ENCODE measurements around the gene ELOF1. TPM values are rescaled to one million over a fixed set of nuclear protein-coding genes. Genes with fewer than 3 reads are reported as not detected.

The ELOF1 gene
- total RNA-seq, 6 experiments from 2014 or later, result 72.3 to 85.5 (median 78.7) TPM

DNA sequence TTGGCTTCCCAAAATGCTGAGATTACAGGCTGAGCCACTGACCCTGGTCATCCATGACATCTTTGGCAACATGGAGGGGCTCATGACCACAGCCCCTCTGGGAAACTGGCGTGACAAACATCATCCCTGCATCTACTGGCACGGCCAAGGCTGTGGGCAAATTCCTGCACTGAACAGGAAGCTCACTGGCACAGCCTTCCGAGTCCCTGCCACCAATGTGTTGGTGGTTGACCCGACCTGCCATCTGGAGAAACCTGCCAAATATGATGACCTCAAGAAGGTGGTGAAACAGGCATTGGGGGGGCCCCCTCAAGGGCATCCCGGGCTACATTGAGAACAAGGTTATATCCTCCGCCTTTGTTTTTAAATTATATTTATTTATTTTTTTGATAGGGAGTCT lies 27.3 kb upstream of the ELOF1 start:
- H3K9me3 Mint-ChIP-seq, result no peaks in the 10 kb centered on the region
- peaks cover 10% of the 10 kb centered on the region for H3K27me3 Mint-ChIP-seq (ENCODE audit: insufficient read depth)
- no peak for DNase-seq
- no peak overlapping the region for H3K4me3 Mint-ChIP-seq
- H3K36me3 Mint-ChIP-seq (ENCODE audit: low read depth), result no peaks in the 10 kb centered on the region
- H3K27ac Mint-ChIP-seq, result no peak overlapping the region
- H3K4me1 Mint-ChIP-seq (ENCODE audit: low read depth), result peaks cover 17% of the 10 kb centered on the region
- TF ChIP-seq, protein P1, sequence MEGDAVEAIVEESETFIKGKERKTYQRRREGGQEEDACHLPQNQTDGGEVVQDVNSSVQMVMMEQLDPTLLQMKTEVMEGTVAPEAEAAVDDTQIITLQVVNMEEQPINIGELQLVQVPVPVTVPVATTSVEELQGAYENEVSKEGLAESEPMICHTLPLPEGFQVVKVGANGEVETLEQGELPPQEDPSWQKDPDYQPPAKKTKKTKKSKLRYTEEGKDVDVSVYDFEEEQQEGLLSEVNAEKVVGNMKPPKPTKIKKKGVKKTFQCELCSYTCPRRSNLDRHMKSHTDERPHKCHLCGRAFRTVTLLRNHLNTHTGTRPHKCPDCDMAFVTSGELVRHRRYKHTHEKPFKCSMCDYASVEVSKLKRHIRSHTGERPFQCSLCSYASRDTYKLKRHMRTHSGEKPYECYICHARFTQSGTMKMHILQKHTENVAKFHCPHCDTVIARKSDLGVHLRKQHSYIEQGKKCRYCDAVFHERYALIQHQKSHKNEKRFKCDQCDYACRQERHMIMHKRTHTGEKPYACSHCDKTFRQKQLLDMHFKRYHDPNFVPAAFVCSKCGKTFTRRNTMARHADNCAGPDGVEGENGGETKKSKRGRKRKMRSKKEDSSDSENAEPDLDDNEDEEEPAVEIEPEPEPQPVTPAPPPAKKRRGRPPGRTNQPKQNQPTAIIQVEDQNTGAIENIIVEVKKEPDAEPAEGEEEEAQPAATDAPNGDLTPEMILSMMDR (IDR thresholded peaks at IDR 0.05), result no peak

DNA sequence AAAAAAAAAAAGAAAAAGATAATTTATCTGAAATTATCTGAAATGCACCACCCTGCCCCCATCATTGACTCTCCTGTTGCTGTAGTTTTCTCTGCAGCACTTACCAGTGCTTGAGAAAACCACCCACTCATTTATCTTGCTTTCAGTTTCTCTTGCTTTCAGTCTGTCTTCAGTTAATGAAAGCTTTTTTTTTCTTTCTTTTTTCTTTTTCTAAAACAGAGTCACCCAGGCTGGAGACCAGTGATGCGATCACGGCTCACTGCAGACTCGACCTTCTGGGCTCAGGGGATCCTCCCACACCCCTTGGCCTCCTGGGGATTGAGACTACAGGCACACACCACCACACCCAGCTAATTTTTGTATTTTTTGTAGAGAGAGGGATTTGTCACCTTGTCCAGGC lies 22.7 kb upstream of the ELOF1 start:
- Mint-ChIP-seq H3K4me3 (peak overlapping the region; percentile 56), H3K36me3 (ENCODE audit: low read depth) (no peaks in the 10 kb centered on the region), H3K27ac (no peak overlapping the region), H3K27me3 (ENCODE audit: insufficient read depth) (peaks cover 10% of the 10 kb centered on the region), H3K4me1 (ENCODE audit: low read depth) (peaks cover 14% of the 10 kb centered on the region), H3K9me3 (no peaks in the 10 kb centered on the region)
- DNase-seq, result no peak
- TF ChIP-seq, protein P1 (IDR thresholded peaks at IDR 0.05), result no peak

DNA sequence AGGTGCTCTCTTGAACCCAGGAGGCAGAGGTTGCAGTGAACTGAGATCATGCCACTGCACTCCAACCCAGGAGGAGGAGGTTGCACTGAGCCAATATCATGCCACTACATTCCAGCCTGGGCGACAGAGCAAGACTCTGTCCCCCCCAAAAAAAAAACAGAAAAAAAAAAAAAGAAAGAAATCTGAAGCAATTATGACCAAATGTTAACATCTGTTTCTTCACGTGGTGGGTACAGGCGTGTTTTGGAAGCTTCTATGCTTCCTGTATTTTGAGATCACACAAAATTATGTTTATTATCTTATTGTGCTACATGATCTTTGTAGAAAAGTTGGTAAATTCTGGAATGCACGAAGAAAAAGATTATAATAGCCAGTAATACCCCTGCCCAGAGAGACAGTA lies 21.1 kb upstream of the ELOF1 start:
- DNase-seq, result no peak
- H3K27me3 Mint-ChIP-seq (ENCODE audit: insufficient read depth), result peaks cover 6% of the 10 kb centered on the region
- TF ChIP-seq, protein P1 (IDR thresholded peaks at IDR 0.05), result no peak
- no peaks in the 10 kb centered on the region for H3K36me3 Mint-ChIP-seq (ENCODE audit: low read depth)
- no peaks in the 10 kb centered on the region for H3K9me3 Mint-ChIP-seq
- H3K4me3 Mint-ChIP-seq, result no peak overlapping the region
- no peak overlapping the region for H3K27ac Mint-ChIP-seq
- peaks cover 14% of the 10 kb centered on the region for H3K4me1 Mint-ChIP-seq (ENCODE audit: low read depth)

DNA sequence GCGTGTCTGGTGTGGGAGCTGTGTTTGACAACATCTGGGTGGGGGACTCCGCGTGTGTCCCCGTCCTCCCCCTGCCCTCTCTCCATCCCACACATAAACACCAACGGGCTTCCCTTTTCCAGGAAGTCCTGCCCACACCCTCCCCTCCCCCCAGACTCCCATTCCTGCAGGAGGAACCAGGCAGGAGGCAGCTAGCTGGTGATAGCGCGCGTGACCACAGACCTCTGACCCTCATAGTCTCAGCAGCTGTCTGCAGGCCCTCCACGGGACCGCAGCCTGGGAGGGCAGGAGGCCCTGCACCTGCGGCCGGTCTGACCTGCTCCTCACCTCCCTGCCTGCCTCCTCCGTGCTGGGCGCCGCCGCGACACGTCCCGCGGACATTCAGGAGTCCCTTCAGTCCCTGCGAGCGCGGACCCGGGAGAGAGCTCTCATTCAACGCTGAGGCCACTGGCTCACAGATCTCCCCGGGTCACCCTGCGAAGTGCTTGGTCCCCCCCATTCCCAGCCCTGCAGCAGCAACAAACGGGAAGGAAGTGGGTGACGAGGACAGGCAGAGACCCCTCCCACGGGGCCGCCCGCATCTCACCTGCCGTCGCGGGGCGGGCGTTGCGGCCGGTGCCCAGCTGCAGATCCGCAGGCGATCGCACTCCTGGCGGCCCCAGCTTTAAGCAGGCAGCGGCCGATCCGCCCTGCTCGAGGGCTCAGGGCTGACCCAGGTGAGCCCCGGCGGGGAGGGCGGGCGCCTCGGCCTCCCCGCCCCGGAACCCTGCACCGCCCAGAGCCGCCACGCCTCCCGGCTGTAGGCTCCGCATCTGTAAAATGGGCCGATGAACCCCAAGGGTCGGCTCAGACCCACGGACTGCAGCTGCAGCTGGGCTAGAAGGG lies 19.5 kb upstream of the ELOF1 start:
- H3K27ac Mint-ChIP-seq, result no peak overlapping the region
- H3K36me3 Mint-ChIP-seq (ENCODE audit: low read depth), result no peaks in the 10 kb centered on the region
- peaks cover 14% of the 10 kb centered on the region for H3K4me1 Mint-ChIP-seq (ENCODE audit: low read depth)
- peaks cover 6% of the 10 kb centered on the region for H3K27me3 Mint-ChIP-seq (ENCODE audit: insufficient read depth)
- TF ChIP-seq, protein P1 (IDR thresholded peaks at IDR 0.05), result no peak
- no peak for DNase-seq
- H3K4me3 Mint-ChIP-seq, result no peak overlapping the region
- H3K9me3 Mint-ChIP-seq, result no peaks in the 10 kb centered on the region

DNA sequence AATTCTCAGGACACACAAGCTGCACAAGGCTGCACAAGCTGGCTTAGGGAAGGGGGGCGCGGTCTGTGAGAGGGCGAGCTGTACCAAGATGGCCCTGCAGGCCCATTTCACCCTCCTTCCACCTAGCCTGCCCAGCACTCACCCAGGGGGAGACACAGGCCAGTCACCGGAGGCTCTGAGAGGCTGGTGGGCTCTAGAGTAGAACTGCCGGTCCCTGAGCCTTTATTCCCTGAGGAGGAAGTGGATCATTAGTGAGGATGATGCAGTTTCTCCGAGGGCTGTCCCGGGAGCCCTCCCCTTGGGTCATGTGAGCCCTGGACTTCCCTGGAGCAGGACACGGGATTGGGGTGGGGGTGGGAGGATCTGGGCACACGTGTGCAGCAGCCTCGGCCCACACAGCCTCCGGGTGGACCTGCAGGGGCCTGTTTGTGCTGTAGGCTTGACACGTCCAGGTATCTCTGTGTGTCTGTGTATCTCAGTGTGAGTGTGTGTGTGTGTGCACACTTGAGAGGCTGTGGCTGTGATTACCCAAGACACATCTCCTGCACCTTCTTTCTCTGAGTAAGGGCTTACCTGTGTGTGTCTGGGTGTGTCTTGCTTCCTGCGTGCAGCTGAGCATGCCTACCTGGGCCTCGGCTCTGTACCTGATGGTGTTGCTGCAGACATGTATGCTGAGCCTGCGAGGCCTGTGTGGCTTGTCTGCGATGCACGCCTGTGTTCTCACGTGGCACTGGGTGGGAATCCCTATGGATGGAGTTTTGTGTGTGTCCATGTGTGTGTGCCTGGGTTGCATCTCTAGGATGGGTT lies 18.6 kb upstream of the ELOF1 start, which contains the start of gene ACP5:
Gene ACP5, minus strand, starts transcription at position 195 of the 807 bp plus-strand sequence. CDS start 328 bp downstream, outside the sequence.
- no peak within 1 kb of the TSS for H3K27ac Mint-ChIP-seq
- H3K9me3 Mint-ChIP-seq, result no peaks in the 10 kb centered on the region
- H3K36me3 Mint-ChIP-seq (ENCODE audit: low read depth), result no peaks in the 10 kb centered on the region
- no peak within 1 kb of the TSS for H3K4me3 Mint-ChIP-seq
- TF ChIP-seq, protein P1 (IDR thresholded peaks at IDR 0.05), result no peak
- H3K4me1 Mint-ChIP-seq (ENCODE audit: low read depth), result peaks cover 14% of the 10 kb centered on the region
- H3K27me3 Mint-ChIP-seq (ENCODE audit: insufficient read depth), result peaks cover 6% of the 10 kb centered on the region
- no peak for DNase-seq
